H1 (cell line): ENCODE results near the gene PLAC1. TPM values are rescaled to one million over a fixed set of nuclear protein-coding genes. Genes with fewer than 3 reads are reported as not detected.

Experiments used
- EP300 ChIP-seq, 2 experiments: IDR thresholded peaks; 1 replicate in 1 of 2; 2 replicates in 1 of 2; pipeline ENCODE4 v1.6.1; 2011 to 2012; ENCODE audit warnings: low read depth in 2 of 2, low read length in 2 of 2, mild to moderate bottlenecking in 2 of 2, borderline replicate concordance in 1 of 2, inconsistent platforms in 1 of 2, moderate library complexity in 1 of 2
- GTF2F1 ChIP-seq: IDR thresholded peaks from 2 replicates; pipeline ENCODE4 v1.6.1; 2012; ENCODE audit warnings: low read depth, low read length, improper control_type of control experiment, borderline replicate concordance
- HDAC6 ChIP-seq: IDR thresholded peaks from one replicate; pipeline ENCODE4 v1.7.1; 2012; ENCODE audit warnings: low read depth, mild to moderate bottlenecking, inconsistent platforms, low read length, moderate library complexity
- NRF1 ChIP-seq: IDR thresholded peaks from 2 replicates; pipeline ENCODE4 v1.6.1; 2011; ENCODE audit warnings: mild to moderate bottlenecking, low read depth, low read length, improper control_type of control experiment
- POU5F1 ChIP-seq: IDR thresholded peaks from 2 replicates; pipeline ENCODE4 v1.6.1; 2011; ENCODE audit warnings: low read depth, mild to moderate bottlenecking, low read length, moderate library complexity
- RFX5 ChIP-seq: IDR thresholded peaks from 2 replicates; pipeline ENCODE4 v1.6.1; 2011; ENCODE audit warnings: low read depth, low read length, improper control_type of control experiment, borderline replicate concordance
- SIRT6 ChIP-seq: IDR thresholded peaks from one replicate; pipeline ENCODE4 v1.7.1; 2012; ENCODE audit warnings: low read length, inconsistent platforms
- polyA plus RNA-seq, 7 experiments: library from polyadenylated mRNA; depleted of rRNA in 3 of 7; stranded (reverse) in 5 of 7; unstranded in 2 of 7; fragments of >200 nt in 5 of 7; fragments of 200-250 nt in 2 of 7; gene quantifications; 1 replicate in 5 of 7; 2 replicates in 1 of 7; 4 replicates in 1 of 7; pipeline versions ENCODE4 v1.2.1 to v1.2.3, GENCODE V29; 2011 to 2013; ENCODE audit warnings: missing spikeins in 2 of 7, mixed read lengths in 2 of 7
- total RNA-seq: library from RNA; stranded (reverse); fragmentation: NEBNext Ultra II Directional; extraction: Animal tissue kit (Norgen Biotek cat#: 25700); gene quantifications from 2 replicates; pipeline ENCODE4 v1.2.1, GENCODE V29; 2021
- TF ChIP-seq, protein P1 (sequence below): fragments of 300-600 bp; sonication (generic); IDR thresholded peaks from 2 replicates; pipeline ENCODE4 v1.7.1; 2012; ENCODE audit warnings: low read length, moderate library complexity, mild to moderate bottlenecking, inconsistent platforms; ENCODE audit not compliant: insufficient replicate concordance

The PLAC1 gene
- total and polyA plus RNA-seq, 2 of the 8 experiments (the other 6 are each of a cell fraction or from before 2014, with no cell fraction given) = 1.8 TPM; not detected in 1

GRCh38 chrX:134672101-134672500, 13.8 kb upstream of the PLAC1 start (continued):
- TF ChIP-seq, protein P1, sequence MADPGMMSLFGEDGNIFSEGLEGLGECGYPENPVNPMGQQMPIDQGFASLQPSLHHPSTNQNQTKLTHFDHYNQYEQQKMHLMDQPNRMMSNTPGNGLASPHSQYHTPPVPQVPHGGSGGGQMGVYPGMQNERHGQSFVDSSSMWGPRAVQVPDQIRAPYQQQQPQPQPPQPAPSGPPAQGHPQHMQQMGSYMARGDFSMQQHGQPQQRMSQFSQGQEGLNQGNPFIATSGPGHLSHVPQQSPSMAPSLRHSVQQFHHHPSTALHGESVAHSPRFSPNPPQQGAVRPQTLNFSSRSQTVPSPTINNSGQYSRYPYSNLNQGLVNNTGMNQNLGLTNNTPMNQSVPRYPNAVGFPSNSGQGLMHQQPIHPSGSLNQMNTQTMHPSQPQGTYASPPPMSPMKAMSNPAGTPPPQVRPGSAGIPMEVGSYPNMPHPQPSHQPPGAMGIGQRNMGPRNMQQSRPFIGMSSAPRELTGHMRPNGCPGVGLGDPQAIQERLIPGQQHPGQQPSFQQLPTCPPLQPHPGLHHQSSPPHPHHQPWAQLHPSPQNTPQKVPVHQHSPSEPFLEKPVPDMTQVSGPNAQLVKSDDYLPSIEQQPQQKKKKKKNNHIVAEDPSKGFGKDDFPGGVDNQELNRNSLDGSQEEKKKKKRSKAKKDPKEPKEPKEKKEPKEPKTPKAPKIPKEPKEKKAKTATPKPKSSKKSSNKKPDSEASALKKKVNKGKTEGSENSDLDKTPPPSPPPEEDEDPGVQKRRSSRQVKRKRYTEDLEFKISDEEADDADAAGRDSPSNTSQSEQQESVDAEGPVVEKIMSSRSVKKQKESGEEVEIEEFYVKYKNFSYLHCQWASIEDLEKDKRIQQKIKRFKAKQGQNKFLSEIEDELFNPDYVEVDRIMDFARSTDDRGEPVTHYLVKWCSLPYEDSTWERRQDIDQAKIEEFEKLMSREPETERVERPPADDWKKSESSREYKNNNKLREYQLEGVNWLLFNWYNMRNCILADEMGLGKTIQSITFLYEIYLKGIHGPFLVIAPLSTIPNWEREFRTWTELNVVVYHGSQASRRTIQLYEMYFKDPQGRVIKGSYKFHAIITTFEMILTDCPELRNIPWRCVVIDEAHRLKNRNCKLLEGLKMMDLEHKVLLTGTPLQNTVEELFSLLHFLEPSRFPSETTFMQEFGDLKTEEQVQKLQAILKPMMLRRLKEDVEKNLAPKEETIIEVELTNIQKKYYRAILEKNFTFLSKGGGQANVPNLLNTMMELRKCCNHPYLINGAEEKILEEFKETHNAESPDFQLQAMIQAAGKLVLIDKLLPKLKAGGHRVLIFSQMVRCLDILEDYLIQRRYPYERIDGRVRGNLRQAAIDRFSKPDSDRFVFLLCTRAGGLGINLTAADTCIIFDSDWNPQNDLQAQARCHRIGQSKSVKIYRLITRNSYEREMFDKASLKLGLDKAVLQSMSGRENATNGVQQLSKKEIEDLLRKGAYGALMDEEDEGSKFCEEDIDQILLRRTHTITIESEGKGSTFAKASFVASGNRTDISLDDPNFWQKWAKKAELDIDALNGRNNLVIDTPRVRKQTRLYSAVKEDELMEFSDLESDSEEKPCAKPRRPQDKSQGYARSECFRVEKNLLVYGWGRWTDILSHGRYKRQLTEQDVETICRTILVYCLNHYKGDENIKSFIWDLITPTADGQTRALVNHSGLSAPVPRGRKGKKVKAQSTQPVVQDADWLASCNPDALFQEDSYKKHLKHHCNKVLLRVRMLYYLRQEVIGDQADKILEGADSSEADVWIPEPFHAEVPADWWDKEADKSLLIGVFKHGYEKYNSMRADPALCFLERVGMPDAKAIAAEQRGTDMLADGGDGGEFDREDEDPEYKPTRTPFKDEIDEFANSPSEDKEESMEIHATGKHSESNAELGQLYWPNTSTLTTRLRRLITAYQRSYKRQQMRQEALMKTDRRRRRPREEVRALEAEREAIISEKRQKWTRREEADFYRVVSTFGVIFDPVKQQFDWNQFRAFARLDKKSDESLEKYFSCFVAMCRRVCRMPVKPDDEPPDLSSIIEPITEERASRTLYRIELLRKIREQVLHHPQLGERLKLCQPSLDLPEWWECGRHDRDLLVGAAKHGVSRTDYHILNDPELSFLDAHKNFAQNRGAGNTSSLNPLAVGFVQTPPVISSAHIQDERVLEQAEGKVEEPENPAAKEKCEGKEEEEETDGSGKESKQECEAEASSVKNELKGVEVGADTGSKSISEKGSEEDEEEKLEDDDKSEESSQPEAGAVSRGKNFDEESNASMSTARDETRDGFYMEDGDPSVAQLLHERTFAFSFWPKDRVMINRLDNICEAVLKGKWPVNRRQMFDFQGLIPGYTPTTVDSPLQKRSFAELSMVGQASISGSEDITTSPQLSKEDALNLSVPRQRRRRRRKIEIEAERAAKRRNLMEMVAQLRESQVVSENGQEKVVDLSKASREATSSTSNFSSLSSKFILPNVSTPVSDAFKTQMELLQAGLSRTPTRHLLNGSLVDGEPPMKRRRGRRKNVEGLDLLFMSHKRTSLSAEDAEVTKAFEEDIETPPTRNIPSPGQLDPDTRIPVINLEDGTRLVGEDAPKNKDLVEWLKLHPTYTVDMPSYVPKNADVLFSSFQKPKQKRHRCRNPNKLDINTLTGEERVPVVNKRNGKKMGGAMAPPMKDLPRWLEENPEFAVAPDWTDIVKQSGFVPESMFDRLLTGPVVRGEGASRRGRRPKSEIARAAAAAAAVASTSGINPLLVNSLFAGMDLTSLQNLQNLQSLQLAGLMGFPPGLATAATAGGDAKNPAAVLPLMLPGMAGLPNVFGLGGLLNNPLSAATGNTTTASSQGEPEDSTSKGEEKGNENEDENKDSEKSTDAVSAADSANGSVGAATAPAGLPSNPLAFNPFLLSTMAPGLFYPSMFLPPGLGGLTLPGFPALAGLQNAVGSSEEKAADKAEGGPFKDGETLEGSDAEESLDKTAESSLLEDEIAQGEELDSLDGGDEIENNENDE = no peak
- TF ChIP-seq POU5F1 (no peak), GTF2F1 (no peak), EP300 (IDR thresholded peaks at IDR 0.05; ENCODE audit: borderline replicate concordance in 1 of 2, low read depth in 2 of 2, low read length in 2 of 2) (no peak), NRF1 (no peak), SIRT6 (no peak), HDAC6 (no peak), RFX5 (no peak)
- TF ChIP-seq, all 59 proteins: peak for 0
